K562 (cell line): Measurements from ENCODE around the gene TMEM138. TPM values are rescaled to one million over a fixed set of nuclear protein-coding genes. Genes with fewer than 3 reads are reported as not detected.

Experiments
- C11orf30 ChIP-seq: fragments of 450-650 bp; IDR thresholded peaks from 2 replicates; pipeline ENCODE4 v1.6.1; 2016; ENCODE audit warnings: low read depth, mild to moderate bottlenecking
- HDAC1 ChIP-seq, 2 experiments: fragments of 450-650 bp; IDR thresholded peaks; 2 replicates each; pipeline ENCODE4 v1.6.1; 2016 to 2017; ENCODE audit warnings: inconsistent platforms in 1 of 2, mild to moderate bottlenecking in 1 of 2, moderate library complexity in 1 of 2
- MGA ChIP-seq: fragments of 450-650 bp; IDR thresholded peaks from 2 replicates; pipeline ENCODE4 v1.6.1; 2016; ENCODE audit warnings: mild to moderate bottlenecking, moderate library complexity
- SAFB ChIP-seq: fragments of 200-400 bp; formaldehyde crosslinking; IDR thresholded peaks from 2 replicates; pipeline ENCODE4 v1.6.1; 2017; ENCODE audit warnings: low read depth, low read length, borderline replicate concordance
- TRIM28 ChIP-seq: fragments of 450-650 bp; IDR thresholded peaks from 2 replicates; pipeline ENCODE4 v1.6.1; 2017
- ZBTB17 ChIP-seq: fragments of 450-650 bp; formaldehyde crosslinking; IDR thresholded peaks from 2 replicates; pipeline ENCODE4 v1.4.0; 2020; ENCODE audit warnings: mild to moderate bottlenecking
- ZNF217 ChIP-seq: sonication (generic); formaldehyde crosslinking; IDR thresholded peaks from 2 replicates; pipeline ENCODE4 v1.8.0; 2022; ENCODE audit warnings: mild to moderate bottlenecking, missing genetic modification reagents
- ZNF280B ChIP-seq: fragments of 250-450 bp; sonication (Bioruptor Pico); IDR thresholded peaks from 2 replicates; pipeline ENCODE4 v1.5.1; 2021; ENCODE audit warnings: mild to moderate bottlenecking
- polyA plus RNA-seq, 8 experiments: library from polyadenylated mRNA; depleted of rRNA in 4 of 8; stranded (reverse) in 5 of 8; unstranded in 3 of 8; fragments of >200 nt; fragmentation: Nextera tagmentation in 2 of 8; fragmentation: Illumina TruSeq in 1 of 8; extraction: Ambion mirVana in 2 of 8; extraction: Trizol in 1 of 8; gene quantifications; 2 replicates each; pipeline versions ENCODE4 v1.2.1 to v1.2.3, GENCODE V29; 2011 to 2014; ENCODE audit warnings: inconsistent platforms in 1 of 8, missing spikeins in 1 of 8
- total RNA-seq, 7 experiments: library from RNA; depleted of rRNA in 6 of 7; stranded (reverse); fragments of >200 nt in 6 of 7; fragmentation: Illumina TruSeq in 2 of 7; extraction: Trizol in 2 of 7; gene quantifications; 2 replicates each; pipeline versions ENCODE4 v1.2.1 to v1.2.3, GENCODE V29; 2011 to 2021; ENCODE audit warnings: low replicate concordance in 1 of 7
- TF ChIP-seq, protein P1 (sequence below): fragments of 450-650 bp; formaldehyde crosslinking; IDR thresholded peaks from 2 replicates; pipeline ENCODE4 v1.4.0; 2020; ENCODE audit warnings: mild to moderate bottlenecking, moderate library complexity

TMEM138 gene
- total and polyA plus RNA-seq, 9 of the 15 experiments (the other 6 are each of a cell fraction or from before 2014, with no cell fraction given), result 23.2 to 168 (median 63.1) TPM

DNA sequence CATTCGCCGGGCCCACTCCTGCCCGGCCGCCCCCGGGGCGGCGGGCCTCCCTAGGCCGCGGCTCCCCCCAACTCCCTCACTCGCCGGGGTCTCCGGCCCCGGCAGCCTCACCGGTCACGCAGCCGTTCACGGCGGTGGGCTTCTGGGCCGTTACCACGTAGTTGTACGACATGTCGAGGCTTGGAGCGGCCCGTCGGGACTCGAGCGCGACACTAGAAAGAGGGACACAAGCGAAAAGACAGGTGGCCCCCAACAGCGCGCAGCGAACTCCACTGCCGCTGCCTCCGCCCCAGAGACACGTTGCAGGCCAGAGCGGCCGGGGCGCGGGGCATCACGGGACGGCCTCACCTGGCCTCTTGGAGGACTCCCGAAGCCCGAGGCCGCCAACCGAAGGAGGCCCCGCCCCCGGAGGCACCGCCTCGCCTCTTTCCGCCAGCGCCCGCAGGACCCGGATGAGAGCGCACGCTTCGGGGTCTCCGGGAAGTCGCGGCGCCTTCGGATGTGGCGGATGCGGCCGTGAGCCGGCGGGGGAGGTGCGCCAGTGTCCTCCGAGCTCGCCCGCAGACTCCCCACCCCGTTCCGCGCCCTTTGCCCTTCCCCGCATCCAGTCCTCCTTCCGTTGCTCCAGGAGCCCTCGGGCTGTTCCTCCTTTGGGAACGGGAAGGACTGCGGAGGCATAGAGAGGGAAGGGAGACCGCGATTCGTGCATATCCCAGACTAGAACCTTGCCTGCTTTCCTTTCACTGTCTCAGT, 29.2 kb upstream of the TMEM138 start, which contains the start of the genes DDB1 and TKFC (continued):
- no peak for TF ChIP-seq SAFB
- TF ChIP-seq TRIM28, result 0 out of 2 replicates have a peak, but pooled peaks have one; percentile 23
- peak in 1 of 2 experiments; percentile 86; a peak in 2 of 4 replicates for TF ChIP-seq HDAC1 (IDR thresholded peaks at IDR 0.05)
- peak; percentile 78 for TF ChIP-seq C11orf30
- peak; percentile 28; the same call in 1 of the 2 replicates for TF ChIP-seq ZBTB17 (CRISPR knock-in tag)
- no peak; the same call in 1 of the 2 replicates for TF ChIP-seq MGA
- TF ChIP-seq, protein P1, sequence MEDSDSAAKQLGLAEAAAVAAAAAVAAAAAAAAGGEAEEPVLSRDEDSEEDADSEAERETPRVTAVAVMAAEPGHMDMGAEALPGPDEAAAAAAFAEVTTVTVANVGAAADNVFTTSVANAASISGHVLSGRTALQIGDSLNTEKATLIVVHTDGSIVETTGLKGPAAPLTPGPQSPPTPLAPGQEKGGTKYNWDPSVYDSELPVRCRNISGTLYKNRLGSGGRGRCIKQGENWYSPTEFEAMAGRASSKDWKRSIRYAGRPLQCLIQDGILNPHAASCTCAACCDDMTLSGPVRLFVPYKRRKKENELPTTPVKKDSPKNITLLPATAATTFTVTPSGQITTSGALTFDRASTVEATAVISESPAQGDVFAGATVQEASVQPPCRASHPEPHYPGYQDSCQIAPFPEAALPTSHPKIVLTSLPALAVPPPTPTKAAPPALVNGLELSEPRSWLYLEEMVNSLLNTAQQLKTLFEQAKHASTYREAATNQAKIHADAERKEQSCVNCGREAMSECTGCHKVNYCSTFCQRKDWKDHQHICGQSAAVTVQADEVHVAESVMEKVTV, result peak; percentile 99
- no peak for TF ChIP-seq ZNF217 (CRISPR knock-in tag)
- TF ChIP-seq ZNF280B (CRISPR knock-in tag), result no peak
